ENCODE data around the gene CADPS.

The CADPS gene

GRCh38 chr3:62735510-62735909 is 139.7 kb downstream of the CADPS start:
- H3K9me3 Mint-ChIP-seq, result peaks cover 4% of the 10 kb centered on the region
- H3K27me3 Mint-ChIP-seq (ENCODE audit: low read depth, poor library complexity), result peaks cover 8% of the 10 kb centered on the region
- H3K27ac Mint-ChIP-seq, result no peak overlapping the region
- no peak overlapping the region for H3K4me3 Mint-ChIP-seq
- TF ChIP-seq, protein P1, sequence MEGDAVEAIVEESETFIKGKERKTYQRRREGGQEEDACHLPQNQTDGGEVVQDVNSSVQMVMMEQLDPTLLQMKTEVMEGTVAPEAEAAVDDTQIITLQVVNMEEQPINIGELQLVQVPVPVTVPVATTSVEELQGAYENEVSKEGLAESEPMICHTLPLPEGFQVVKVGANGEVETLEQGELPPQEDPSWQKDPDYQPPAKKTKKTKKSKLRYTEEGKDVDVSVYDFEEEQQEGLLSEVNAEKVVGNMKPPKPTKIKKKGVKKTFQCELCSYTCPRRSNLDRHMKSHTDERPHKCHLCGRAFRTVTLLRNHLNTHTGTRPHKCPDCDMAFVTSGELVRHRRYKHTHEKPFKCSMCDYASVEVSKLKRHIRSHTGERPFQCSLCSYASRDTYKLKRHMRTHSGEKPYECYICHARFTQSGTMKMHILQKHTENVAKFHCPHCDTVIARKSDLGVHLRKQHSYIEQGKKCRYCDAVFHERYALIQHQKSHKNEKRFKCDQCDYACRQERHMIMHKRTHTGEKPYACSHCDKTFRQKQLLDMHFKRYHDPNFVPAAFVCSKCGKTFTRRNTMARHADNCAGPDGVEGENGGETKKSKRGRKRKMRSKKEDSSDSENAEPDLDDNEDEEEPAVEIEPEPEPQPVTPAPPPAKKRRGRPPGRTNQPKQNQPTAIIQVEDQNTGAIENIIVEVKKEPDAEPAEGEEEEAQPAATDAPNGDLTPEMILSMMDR (IDR thresholded peaks at IDR 0.05), result no peak
- DNase-seq, result no peak
- H3K4me1 Mint-ChIP-seq, result no peaks in the 10 kb centered on the region
- H3K36me3 Mint-ChIP-seq (ENCODE audit: low read depth), result no peaks in the 10 kb centered on the region

DNA sequence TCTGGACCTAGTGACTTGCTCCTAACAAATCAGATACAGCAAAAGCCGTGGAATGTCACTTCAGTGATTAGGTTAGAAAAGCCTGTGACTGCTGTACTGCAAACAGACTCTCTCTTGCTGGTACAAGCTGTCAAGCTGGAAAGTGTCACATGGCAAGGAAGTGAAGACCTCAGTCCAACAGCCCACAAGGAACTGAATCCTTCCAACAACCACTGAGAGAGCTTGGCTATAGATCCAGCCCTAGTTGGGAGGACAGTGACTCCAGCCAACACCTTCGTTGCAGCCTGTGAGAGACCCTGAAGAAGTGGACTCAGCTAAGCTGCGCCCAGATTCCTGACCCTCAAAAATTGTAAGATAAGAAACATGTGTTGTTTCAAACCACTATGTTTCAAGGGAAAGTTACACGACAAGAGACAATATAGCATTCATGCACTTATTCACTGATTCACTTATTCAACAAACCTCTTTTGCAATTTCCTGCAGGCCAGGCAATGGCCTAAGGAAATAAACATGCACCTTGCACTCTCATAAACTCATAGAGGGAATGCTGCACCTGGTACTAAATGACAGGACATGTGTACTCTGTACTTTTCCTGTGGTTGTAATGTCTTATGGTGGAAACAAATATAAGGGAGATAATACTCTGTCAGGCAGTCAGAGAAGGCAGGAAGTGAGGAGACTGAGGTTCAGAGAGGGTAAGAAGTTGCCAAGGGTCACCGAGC is 142.9 kb downstream of the CADPS start:
- Mint-ChIP-seq H3K4me3 (no peak overlapping the region), H3K36me3 (ENCODE audit: low read depth) (no peaks in the 10 kb centered on the region), H3K4me1 (no peaks in the 10 kb centered on the region), H3K27ac (no peak overlapping the region), H3K9me3 (no peaks in the 10 kb centered on the region), H3K27me3 (ENCODE audit: low read depth, poor library complexity) (peaks cover 12% of the 10 kb centered on the region)
- TF ChIP-seq, protein P1 (IDR thresholded peaks at IDR 0.05), result no peak
- no peak for DNase-seq

- no peaks in the 10 kb centered on the region for H3K9me3 Mint-ChIP-seq
- peaks cover 19% of the 10 kb centered on the region for H3K27me3 Mint-ChIP-seq (ENCODE audit: low read depth, poor library complexity)
- TF ChIP-seq, protein P1 (IDR thresholded peaks at IDR 0.05), result no peak
- no peak overlapping the region for H3K27ac Mint-ChIP-seq
- no peak for DNase-seq
- H3K4me1 Mint-ChIP-seq, result peaks cover 13% of the 10 kb centered on the region
- H3K4me3 Mint-ChIP-seq, result no peak overlapping the region
- no peaks in the 10 kb centered on the region for H3K36me3 Mint-ChIP-seq (ENCODE audit: low read depth)
Measured at GRCh38 chr3:62727981-62728380, 147.2 kb downstream of the CADPS start.

DNA sequence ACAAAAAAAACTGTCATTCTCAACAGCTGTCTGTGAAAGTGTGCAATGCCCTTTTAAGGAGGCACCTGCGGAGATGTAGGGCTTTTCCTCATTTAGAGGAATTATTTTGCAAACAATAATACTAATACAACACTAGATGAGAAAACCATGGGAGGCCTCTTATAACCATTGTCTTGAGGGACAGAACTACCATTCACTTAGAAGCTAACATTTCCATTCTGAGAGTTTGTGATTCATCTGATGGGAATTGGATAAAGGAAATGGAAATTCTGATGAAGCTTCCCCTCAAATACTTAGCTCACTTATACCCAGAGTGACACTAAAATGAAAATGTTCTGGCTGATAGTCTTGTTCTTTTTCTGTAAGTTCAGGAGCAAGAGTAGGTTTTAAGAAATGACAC is 147.7 kb downstream of the CADPS start:
- TF ChIP-seq, protein P1 (IDR thresholded peaks at IDR 0.05), result no peak
- peaks cover 22% of the 10 kb centered on the region for H3K27me3 Mint-ChIP-seq (ENCODE audit: low read depth, poor library complexity)

DNA sequence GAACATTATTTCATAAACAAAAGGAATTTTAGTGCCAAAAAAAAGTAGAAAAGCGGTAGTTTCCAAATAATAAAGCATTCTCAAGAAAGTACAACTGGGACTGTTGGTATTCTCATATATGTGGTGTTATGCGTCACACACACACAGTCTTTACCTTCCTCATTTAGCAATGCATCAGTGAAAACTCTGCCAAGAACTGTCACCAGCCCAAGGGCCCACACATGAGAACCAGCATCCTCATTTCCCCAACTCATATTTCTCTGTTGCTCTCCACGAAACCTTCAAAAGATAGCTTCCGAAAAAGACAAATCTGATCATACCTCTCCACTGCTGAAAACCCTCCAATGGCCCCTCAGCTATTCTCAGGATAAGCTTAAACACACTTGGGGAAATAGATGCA is 150.7 kb downstream of the CADPS start:
- H3K4me3 Mint-ChIP-seq, result no peak overlapping the region
- TF ChIP-seq, protein P1 (IDR thresholded peaks at IDR 0.05), result no peak
- peaks cover 18% of the 10 kb centered on the region for H3K27me3 Mint-ChIP-seq (ENCODE audit: low read depth, poor library complexity)
- H3K4me1 Mint-ChIP-seq, result peaks cover 30% of the 10 kb centered on the region
- no peak overlapping the region for H3K27ac Mint-ChIP-seq
- DNase-seq, result no peak
- H3K36me3 Mint-ChIP-seq (ENCODE audit: low read depth), result no peaks in the 10 kb centered on the region
- no peaks in the 10 kb centered on the region for H3K9me3 Mint-ChIP-seq

More for the DNA sequence above, 147.7 kb downstream of the CADPS start:
- H3K36me3 Mint-ChIP-seq (ENCODE audit: low read depth), result no peaks in the 10 kb centered on the region
- no peak overlapping the region for H3K27ac Mint-ChIP-seq
- H3K9me3 Mint-ChIP-seq, result no peaks in the 10 kb centered on the region
- H3K4me1 Mint-ChIP-seq, result peaks cover 18% of the 10 kb centered on the region
- no peak for DNase-seq
- no peak overlapping the region for H3K4me3 Mint-ChIP-seq

DNA sequence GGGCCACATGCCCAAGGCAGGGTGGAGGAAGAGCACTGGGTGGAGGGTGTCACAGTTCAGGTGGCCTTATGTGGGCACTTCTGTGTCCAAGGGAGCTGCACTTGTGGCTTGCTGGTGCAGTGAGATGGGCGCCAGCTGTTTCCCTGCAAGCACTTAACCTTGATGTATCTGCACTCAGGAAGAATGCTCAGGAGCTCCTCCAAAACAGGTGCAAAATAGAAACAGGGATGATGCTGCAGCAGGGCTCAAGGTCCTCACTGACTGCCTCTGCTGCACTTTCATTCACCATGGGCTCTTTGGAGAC is 151.3 kb downstream of the CADPS start:
- Mint-ChIP-seq H3K9me3 (no peaks in the 10 kb centered on the region), H3K36me3 (ENCODE audit: low read depth) (no peaks in the 10 kb centered on the region), H3K4me3 (no peak overlapping the region), H3K27me3 (ENCODE audit: low read depth, poor library complexity) (peaks cover 18% of the 10 kb centered on the region), H3K4me1 (peaks cover 36% of the 10 kb centered on the region), H3K27ac (no peak overlapping the region)
- DNase-seq, result no peak
- TF ChIP-seq, protein P1 (IDR thresholded peaks at IDR 0.05), result no peak
